Breast epithelium (tissue), 4 donors: ENCODE data around the gene DGCR6. TPM values are rescaled to one million over a fixed set of nuclear protein-coding genes. Genes with fewer than 3 reads are reported as not detected.

Experiments used
- DNase-seq, 2 donors: peaks; one replicate each; pipeline ENCODE4 v3.0.0-alpha.2; 2019; ENCODE audit warnings: low spot score in 2 of 2
- H3K27ac ChIP-seq, 2 donors: fragments of 200-600 bp; sonication (generic) in 1 of 2; one replicate each; pipeline ENCODE4 v1.5.1; 2016 to 2019; ENCODE audit warnings: mild to moderate bottlenecking in 1 of 2
- H3K27me3 ChIP-seq, 2 donors: fragments of 200-600 bp; sonication (generic) in 1 of 2; one replicate each; pipeline versions ENCODE4 v1.5.1 to v1.6.0; 2017 to 2019; ENCODE audit warnings: control low read depth in 1 of 2, mild to moderate bottlenecking in 1 of 2
- H3K36me3 ChIP-seq: fragments of 200-600 bp; one replicate; pipeline ENCODE4 v1.5.1; 2019
- H3K4me1 ChIP-seq, 2 donors: fragments of 200-600 bp; sonication (generic); one replicate each; pipeline ENCODE4 v1.5.1; 2016 to 2019; ENCODE audit warnings: control low read depth in 1 of 2
- H3K4me3 ChIP-seq, 3 donors: fragments of 200-600 bp; sonication (generic); 1 replicate in 2 of 3; 2 replicates in 1 of 3; pipeline ENCODE4 v1.5.1; 2016 to 2019; ENCODE audit warnings: mild to moderate bottlenecking in 3 of 3, moderate library complexity in 2 of 3
- H3K9me3 ChIP-seq, 2 donors: fragments of 200-600 bp; sonication (generic) in 1 of 2; one replicate each; pipeline ENCODE4 v1.5.1; 2016 to 2019; ENCODE audit warnings: control low read depth in 1 of 2
- POLR2A ChIP-seq: fragments of 450-650 bp; IDR thresholded peaks from one replicate; pipeline ENCODE4 v1.6.1; 2016; ENCODE audit warnings: antibody characterized with exemption, mild to moderate bottlenecking, moderate library complexity
- POLR2AphosphoS5 ChIP-seq, 3 donors: sonication (generic); formaldehyde crosslinking; IDR thresholded peaks; one replicate each; pipeline ENCODE4 v1.6.1; 2017; ENCODE audit warnings: antibody characterized with exemption in 3 of 3
- intact Hi-C: fragments of 100-400 bp; cut with DNase I; formaldehyde crosslinking; loops from one replicate; pipeline ENCODE4 v1.15.1; 2023; ENCODE audit warnings: low total_unique reads
- total RNA-seq, 3 donors: library from RNA; depleted of rRNA; stranded (reverse); fragments of >200 nt; gene quantifications; one replicate each; pipeline ENCODE4 v1.1.0, GENCODE V29; 2016
- TF ChIP-seq, protein P1 (sequence below), 3 donors: fragments of 450-650 bp; IDR thresholded peaks; one replicate each; pipeline ENCODE4 v1.5.1; 2016 to 2017; ENCODE audit warnings: antibody characterized with exemption in 3 of 3, mild to moderate bottlenecking in 3 of 3, moderate library complexity in 3 of 3

DGCR6 gene
- total RNA-seq, 3 donors from 2014 or later: 5.9 to 11.5 (median 6.9) TPM

GRCh38 chr22:18925368-18926064 is 19.4 kb downstream of the DGCR6 start:
- H3K4me1 ChIP-seq: no peaks in the 10 kb centered on the region
- H3K36me3 ChIP-seq: no peaks in the 10 kb centered on the region
- H3K4me3 ChIP-seq: no peak overlapping the region
- intact Hi-C loops: no loop called here
- H3K9me3 ChIP-seq: no peaks in the 10 kb centered on the region
- TF ChIP-seq POLR2A: no peak
- no peak for DNase-seq
- no peaks in the 10 kb centered on the region for H3K27me3 ChIP-seq
- H3K27ac ChIP-seq: no peak overlapping the region

GRCh38 chr22:18927020-18927419 is 20.9 kb downstream of the DGCR6 start:
- no peak overlapping the region for H3K27ac ChIP-seq
- H3K4me3 ChIP-seq: no peak overlapping the region
- H3K27me3 ChIP-seq: no peaks in the 10 kb centered on the region
- no peaks in the 10 kb centered on the region for H3K9me3 ChIP-seq
- DNase-seq: no peak
- TF ChIP-seq POLR2A (no peak), POLR2AphosphoS5 (IDR thresholded peaks at IDR 0.05) (no peak)
- TF ChIP-seq, protein P1, sequence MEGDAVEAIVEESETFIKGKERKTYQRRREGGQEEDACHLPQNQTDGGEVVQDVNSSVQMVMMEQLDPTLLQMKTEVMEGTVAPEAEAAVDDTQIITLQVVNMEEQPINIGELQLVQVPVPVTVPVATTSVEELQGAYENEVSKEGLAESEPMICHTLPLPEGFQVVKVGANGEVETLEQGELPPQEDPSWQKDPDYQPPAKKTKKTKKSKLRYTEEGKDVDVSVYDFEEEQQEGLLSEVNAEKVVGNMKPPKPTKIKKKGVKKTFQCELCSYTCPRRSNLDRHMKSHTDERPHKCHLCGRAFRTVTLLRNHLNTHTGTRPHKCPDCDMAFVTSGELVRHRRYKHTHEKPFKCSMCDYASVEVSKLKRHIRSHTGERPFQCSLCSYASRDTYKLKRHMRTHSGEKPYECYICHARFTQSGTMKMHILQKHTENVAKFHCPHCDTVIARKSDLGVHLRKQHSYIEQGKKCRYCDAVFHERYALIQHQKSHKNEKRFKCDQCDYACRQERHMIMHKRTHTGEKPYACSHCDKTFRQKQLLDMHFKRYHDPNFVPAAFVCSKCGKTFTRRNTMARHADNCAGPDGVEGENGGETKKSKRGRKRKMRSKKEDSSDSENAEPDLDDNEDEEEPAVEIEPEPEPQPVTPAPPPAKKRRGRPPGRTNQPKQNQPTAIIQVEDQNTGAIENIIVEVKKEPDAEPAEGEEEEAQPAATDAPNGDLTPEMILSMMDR (IDR thresholded peaks at IDR 0.05): no peak
- H3K36me3 ChIP-seq: no peaks in the 10 kb centered on the region
- no peaks in the 10 kb centered on the region for H3K4me1 ChIP-seq
- intact Hi-C loops: no loop called here

DNA sequence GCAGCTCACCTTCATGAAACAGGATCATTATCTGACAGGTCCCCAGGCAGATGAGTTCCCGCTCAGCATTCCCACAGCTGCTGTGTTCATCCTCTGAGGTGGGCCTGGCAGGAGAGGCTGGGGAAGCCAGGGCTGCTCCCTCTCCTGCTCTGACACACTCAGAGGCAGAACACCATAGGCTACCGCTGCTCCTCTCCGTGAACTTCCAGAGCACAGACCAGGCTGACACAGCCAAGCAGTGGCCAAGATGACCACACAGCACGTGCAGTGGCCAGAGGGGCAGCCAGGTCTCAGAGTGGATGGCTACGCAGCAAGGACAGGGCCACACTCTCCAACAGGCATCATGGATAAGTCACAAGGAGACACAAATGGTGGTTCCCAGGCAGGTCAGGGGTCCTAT is 21.5 kb downstream of the DGCR6 start:
- H3K4me3 ChIP-seq: no peak overlapping the region
- H3K4me1 ChIP-seq: no peaks in the 10 kb centered on the region
- no peaks in the 10 kb centered on the region for H3K36me3 ChIP-seq
- TF ChIP-seq POLR2AphosphoS5 (IDR thresholded peaks at IDR 0.05) (no peak), POLR2A (no peak)
- TF ChIP-seq, protein P1 (IDR thresholded peaks at IDR 0.05): no peak
- no peak overlapping the region for H3K27ac ChIP-seq
- no peaks in the 10 kb centered on the region for H3K27me3 ChIP-seq
- intact Hi-C loops: no loop called here
- H3K9me3 ChIP-seq: no peaks in the 10 kb centered on the region
- no peak for DNase-seq

DNA sequence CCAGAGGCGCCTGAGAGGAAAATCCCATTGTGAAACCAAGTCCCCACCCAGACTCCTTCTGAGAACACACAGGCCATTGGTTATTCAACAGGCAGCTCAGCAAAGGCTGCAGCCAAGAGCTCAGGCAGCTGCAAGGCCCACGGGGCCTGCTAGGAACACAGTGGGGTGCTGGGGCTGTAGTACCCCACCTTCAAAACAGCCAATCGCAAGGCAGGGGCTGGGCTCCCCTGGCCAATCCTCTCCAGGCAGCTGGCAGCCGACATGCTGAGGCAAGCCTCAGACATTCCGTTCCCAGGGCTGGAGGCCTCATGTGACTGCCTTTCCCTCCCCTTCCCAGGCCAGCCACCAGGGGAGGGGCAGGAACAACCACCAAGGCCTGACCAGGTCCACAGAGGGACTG is 23.3 kb downstream of the DGCR6 start:
- Histone ChIP-seq H3K36me3 (no peaks in the 10 kb centered on the region), H3K27me3 (no peaks in the 10 kb centered on the region), H3K4me3 (no peak overlapping the region), H3K9me3 (no peaks in the 10 kb centered on the region), H3K4me1 (no peaks in the 10 kb centered on the region), H3K27ac (no peak overlapping the region)
- intact Hi-C loops: no loop called here
- TF ChIP-seq POLR2AphosphoS5 (IDR thresholded peaks at IDR 0.05) (no peak), POLR2A (no peak)
- TF ChIP-seq, protein P1 (IDR thresholded peaks at IDR 0.05): no peak
- DNase-seq: peak in 1 of 2 donors; percentile 47

GRCh38 chr22:18931905-18932652 is 26.0 kb downstream of the DGCR6 start:
- Histone ChIP-seq H3K4me3 (no peak overlapping the region), H3K27ac (no peak overlapping the region), H3K27me3 (no peaks in the 10 kb centered on the region), H3K9me3 (no peaks in the 10 kb centered on the region), H3K36me3 (no peaks in the 10 kb centered on the region), H3K4me1 (no peaks in the 10 kb centered on the region)
- intact Hi-C loops: no loop called here
- TF ChIP-seq, protein P1 (IDR thresholded peaks at IDR 0.05): no peak
- TF ChIP-seq POLR2AphosphoS5 (IDR thresholded peaks at IDR 0.05) (no peak), POLR2A (no peak)
- no peak for DNase-seq
